GM13977 (cell line): ENCODE measurements around the gene KCNMA1.

Experiments
- DNase-seq: peaks from one replicate; pipeline ENCODE4 v3.0.0; 2012; ENCODE audit warnings: low spot score
- in situ Hi-C: fragments of 300-500 bp; cut with MboI; formaldehyde crosslinking; loops from one replicate; pipeline ENCODE4 v1.12.0; 2022; ENCODE audit warnings: low sequenced_read_pairs, low pct_unique_long_range_greater_than_20kb, mixed read lengths, inconsistent platforms; ENCODE audit not compliant: unreplicated experiment
- TF ChIP-seq, protein P1 (sequence below): IDR thresholded peaks from 2 replicates; pipeline ENCODE4 v1.5.1; 2012; ENCODE audit warnings: mild to moderate bottlenecking, control low read depth; ENCODE audit not compliant: insufficient read depth; ENCODE audit errors: extremely low read depth, missing control alignments

KCNMA1 gene

DNA sequence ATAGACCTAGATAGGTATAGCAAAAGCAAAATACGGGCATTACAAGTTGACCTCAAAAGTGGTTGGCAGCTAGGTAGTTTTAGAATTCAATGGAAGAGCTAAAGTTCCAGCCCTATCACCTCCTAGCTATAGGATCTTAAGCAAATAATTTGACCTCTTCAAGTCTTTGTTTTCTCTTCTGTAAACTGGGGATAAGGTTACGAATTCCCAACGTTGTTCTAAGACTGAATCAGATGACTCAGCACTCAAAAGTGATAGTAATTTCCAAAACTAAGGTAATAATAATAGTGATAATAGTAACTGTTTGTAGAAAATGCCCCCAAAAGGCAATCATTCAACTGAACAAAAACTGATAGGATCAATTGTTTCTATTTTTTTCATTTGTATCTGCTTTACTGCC, 445.2 kb downstream of the KCNMA1 start:
- DNase-seq, result no peak
- in situ Hi-C loops, result no loop called here
- TF ChIP-seq, protein P1, sequence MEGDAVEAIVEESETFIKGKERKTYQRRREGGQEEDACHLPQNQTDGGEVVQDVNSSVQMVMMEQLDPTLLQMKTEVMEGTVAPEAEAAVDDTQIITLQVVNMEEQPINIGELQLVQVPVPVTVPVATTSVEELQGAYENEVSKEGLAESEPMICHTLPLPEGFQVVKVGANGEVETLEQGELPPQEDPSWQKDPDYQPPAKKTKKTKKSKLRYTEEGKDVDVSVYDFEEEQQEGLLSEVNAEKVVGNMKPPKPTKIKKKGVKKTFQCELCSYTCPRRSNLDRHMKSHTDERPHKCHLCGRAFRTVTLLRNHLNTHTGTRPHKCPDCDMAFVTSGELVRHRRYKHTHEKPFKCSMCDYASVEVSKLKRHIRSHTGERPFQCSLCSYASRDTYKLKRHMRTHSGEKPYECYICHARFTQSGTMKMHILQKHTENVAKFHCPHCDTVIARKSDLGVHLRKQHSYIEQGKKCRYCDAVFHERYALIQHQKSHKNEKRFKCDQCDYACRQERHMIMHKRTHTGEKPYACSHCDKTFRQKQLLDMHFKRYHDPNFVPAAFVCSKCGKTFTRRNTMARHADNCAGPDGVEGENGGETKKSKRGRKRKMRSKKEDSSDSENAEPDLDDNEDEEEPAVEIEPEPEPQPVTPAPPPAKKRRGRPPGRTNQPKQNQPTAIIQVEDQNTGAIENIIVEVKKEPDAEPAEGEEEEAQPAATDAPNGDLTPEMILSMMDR, result no peak

DNA sequence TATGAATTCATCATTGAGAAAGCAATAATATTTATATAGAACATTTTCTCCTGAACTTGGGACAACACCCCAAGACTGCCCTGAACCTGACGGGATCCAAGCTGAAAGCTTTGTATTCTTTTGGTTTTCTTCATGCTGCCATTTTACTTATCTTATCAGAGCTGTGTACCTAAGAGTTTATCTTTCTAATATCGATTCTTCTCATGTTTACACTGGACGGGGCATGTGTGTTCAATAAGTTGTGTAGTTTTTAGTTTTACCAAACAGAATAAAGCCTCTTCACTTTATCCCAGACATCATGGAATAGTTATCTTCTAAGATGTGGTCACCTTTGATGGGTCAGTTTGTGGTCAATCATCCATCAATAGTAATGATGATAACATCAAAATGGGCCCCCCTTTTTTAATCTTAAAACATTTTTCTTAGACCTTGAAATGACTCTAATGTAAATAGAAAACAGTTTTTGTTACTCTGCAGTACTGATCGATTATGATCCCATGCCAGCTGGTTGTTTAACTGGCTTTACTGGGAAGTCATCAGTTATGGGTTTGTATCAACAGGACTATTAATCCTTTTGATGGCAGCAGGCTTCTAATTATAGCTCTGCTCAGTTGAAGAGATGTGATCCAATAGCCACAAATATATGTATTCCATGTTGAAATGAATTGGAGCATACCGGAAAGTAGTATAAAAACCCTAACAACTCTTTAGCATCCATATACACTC, 446.1 kb downstream of the KCNMA1 start:
- no peak for DNase-seq
- in situ Hi-C loops, result no loop called here
- TF ChIP-seq, protein P1, result no peak

GRCh38 chr10:77190291-77190690, 447.3 kb downstream of the KCNMA1 start:
- TF ChIP-seq, protein P1, result no peak
- no peak for DNase-seq
- in situ Hi-C loops, result no loop called here

GRCh38 chr10:77189520-77189919, 448.1 kb downstream of the KCNMA1 start:
- no peak for DNase-seq
- TF ChIP-seq, protein P1, result no peak
- in situ Hi-C loops, result no loop called here

DNA sequence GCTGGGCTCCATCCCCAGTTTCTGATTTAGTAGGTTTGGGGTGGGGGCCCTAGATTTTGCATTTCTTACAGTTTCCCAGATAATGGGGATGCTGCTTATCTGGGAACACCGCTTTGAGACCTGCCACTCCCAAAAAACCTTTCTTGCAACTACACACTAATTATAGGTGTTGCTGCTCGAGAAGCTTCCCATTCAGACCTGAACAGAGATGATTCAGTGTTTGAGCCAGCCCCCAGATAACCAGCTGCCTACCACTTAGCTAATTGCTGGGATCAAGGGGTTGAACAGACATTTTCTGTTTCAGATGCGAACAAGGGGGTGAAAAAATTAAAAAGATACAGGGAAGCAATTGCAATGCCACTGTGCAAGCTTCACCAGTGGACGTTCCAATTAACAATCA, 448.5 kb downstream of the KCNMA1 start:
- in situ Hi-C loops, result no loop called here
- no peak for DNase-seq
- TF ChIP-seq, protein P1, result no peak

DNA sequence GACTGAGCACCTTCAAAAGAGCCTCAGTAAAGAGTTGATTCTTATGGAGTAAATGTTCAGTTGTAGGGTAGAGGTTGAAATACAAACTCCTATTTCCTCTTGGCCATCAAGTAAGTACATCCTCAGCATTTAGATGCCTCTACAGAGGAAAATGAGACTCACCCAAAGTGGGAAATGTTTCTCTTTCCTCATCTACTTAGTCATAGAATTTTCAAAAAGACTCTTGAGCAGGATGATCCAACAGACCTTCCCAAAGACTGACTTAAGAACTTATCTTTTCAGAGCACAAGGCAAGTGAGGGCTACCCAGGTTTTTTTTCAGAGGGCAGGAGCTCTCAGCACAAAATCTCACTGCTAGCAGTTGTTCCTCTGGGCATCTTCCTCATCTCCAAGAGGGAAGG, 449.1 kb downstream of the KCNMA1 start:
- in situ Hi-C loops, result no loop called here
- DNase-seq, result no peak
- TF ChIP-seq, protein P1, result no peak

DNA sequence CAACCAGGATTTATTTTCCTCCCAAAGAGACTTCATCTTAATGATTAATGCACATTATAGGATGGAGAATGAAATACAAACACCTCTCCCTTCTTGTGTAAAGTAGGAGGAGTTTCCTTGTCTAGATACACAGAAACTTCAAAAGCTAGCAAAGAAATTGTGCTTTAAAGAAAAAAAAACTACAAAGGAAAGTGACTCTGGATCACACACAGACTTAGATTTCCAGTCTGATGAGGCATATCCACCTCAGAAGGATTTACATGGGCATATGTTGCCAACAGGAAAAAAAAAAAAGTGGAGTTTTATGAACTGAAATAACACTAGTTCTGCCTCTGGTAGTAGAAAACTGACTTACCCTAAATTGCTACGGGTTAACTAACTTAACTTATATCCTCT, 449.6 kb downstream of the KCNMA1 start:
- no peak for DNase-seq
- in situ Hi-C loops, result no loop called here
- TF ChIP-seq, protein P1, result no peak
